Measurements from ENCODE around the gene SUB1. TPM values are rescaled to one million over a fixed set of nuclear protein-coding genes. Genes with fewer than 3 reads are reported as not detected.

The SUB1 gene
- total RNA-seq, 4 donors from 2014 or later = 128 to 174 (median 137) TPM

DNA sequence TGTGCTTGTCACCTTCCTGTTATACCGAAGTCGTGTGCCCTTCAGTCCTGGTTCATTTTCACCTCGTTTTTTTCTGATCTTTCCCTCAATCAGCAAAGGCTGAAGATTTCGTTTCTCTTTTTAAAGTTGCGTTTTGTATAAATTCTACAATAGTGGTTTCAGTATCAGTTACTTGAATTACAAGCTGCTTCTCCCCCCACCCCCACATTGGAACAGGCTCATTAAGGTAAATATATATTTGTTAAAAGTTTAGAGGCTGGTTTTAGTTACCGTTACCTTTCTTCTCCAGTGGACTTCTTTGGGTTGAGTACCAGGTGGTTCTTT, 881 bp downstream of the SUB1 start:
- Histone ChIP-seq H3K27me3 (no peaks in the 10 kb centered on the region), H3K4me1 (peaks cover 30% of the 10 kb centered on the region), H3K36me3 (peaks cover 13% of the 10 kb centered on the region), H3K4me3 (peak overlapping the region; percentile 72), H3K27ac (peak overlapping the region; percentile 97), H3K9me3 (no peaks in the 10 kb centered on the region)
- TF ChIP-seq POLR2AphosphoS5 (IDR thresholded peaks at IDR 0.05) = no peak
- no peak for TF ChIP-seq POLR2A (IDR thresholded peaks at IDR 0.05)
- no peak for TF ChIP-seq EP300 (IDR thresholded peaks at IDR 0.05)
- TF ChIP-seq, protein P1, sequence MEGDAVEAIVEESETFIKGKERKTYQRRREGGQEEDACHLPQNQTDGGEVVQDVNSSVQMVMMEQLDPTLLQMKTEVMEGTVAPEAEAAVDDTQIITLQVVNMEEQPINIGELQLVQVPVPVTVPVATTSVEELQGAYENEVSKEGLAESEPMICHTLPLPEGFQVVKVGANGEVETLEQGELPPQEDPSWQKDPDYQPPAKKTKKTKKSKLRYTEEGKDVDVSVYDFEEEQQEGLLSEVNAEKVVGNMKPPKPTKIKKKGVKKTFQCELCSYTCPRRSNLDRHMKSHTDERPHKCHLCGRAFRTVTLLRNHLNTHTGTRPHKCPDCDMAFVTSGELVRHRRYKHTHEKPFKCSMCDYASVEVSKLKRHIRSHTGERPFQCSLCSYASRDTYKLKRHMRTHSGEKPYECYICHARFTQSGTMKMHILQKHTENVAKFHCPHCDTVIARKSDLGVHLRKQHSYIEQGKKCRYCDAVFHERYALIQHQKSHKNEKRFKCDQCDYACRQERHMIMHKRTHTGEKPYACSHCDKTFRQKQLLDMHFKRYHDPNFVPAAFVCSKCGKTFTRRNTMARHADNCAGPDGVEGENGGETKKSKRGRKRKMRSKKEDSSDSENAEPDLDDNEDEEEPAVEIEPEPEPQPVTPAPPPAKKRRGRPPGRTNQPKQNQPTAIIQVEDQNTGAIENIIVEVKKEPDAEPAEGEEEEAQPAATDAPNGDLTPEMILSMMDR (IDR thresholded peaks at IDR 0.05) = no peak
- 1% methylated on average over 6 of the region's 6 CpGs for WGBS
- no peak for DNase-seq (ENCODE audit: low spot score in 2 of 2)

GRCh38 chr5:32587067-32587551, 1.8 kb downstream of the SUB1 start:
- 70% methylated on average over 6 of the region's 6 CpGs for WGBS

DNA sequence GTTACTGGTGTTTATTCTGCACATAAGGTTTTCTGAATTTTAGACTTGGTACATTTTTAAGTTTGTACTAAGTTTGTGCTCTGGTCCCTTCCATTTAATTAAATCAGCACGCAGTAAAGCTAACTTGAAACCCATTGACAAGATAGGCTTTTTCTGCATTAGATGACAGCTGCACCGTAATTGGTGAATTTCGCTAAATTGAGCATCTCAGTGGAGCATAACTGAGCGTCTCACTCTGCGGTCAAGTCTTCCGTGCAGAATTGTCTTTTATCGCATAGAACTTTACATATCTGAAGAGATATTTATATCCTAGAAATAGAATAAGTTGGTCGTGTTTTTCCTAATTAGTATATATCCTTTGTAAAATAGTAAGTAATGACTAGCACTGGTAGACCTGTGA, 4.1 kb downstream of the SUB1 start:
- Histone ChIP-seq H3K27me3 (no peaks in the 10 kb centered on the region), H3K4me3 (no peak overlapping the region), H3K9me3 (no peaks in the 10 kb centered on the region), H3K27ac (no peak overlapping the region), H3K36me3 (peaks cover 41% of the 10 kb centered on the region), H3K4me1 (peaks cover 27% of the 10 kb centered on the region)
- WGBS = 84% methylated on average over 8 of the region's 8 CpGs
- no peak for DNase-seq (ENCODE audit: low spot score in 2 of 2)
- TF ChIP-seq POLR2A (IDR thresholded peaks at IDR 0.05) (no peak), POLR2AphosphoS5 (IDR thresholded peaks at IDR 0.05) (no peak)
- TF ChIP-seq, protein P1 (IDR thresholded peaks at IDR 0.05) = no peak

More at GRCh38 chr5:32587067-32587551, 1.8 kb downstream of the SUB1 start:
- Histone ChIP-seq H3K4me3 (peak overlapping the region; percentile 72), H3K36me3 (peaks cover 20% of the 10 kb centered on the region), H3K27ac (no peak overlapping the region), H3K9me3 (no peaks in the 10 kb centered on the region), H3K27me3 (no peaks in the 10 kb centered on the region), H3K4me1 (peaks cover 30% of the 10 kb centered on the region)
- DNase-seq (ENCODE audit: low spot score in 2 of 2) = no peak
- TF ChIP-seq POLR2A (IDR thresholded peaks at IDR 0.05) (no peak), POLR2AphosphoS5 (IDR thresholded peaks at IDR 0.05) (no peak), EP300 (IDR thresholded peaks at IDR 0.05) (no peak)
- TF ChIP-seq, protein P1 (IDR thresholded peaks at IDR 0.05) = no peak

DNA sequence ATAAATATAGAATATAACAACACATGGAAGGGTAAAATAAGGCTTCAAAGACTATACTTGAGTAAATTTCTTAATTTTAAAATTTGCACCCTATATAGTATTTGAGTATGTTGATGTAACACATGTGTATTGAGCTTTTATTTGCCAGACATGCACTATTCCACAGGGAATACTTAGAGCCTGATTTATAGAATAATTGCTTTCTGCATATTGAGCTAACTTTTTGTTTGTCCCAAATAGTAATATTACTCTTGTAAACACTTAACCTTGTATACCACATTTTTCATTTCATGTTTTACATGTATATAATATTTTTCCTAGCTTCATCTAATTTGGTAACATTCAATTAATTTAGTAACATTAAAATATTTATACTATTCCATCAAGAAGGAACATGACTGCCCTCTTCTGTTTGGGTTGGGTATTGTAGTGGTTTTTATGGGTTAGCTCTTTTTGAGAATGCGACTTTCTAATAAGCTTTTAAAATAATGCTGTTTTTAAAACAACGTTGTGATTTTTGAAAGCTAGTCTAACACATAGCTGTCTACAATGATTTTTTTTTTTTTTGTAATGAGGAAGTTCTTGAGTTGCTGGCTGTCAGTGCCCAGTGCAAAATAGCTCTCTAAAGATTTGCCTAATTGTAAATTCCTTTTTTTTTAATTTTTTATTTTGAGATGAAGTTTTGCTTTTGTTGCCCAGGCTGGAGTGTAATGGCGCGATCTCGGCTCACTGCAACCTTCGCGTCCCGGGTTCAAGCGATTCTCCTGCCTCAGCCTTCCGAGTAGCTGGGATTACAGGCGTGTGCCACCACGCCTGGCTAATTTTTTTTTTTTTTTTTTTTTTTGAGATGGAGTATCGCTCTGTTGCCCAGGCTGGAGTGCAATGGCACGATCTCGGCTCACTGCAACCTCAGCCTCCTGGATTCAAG, 4.8 kb downstream of the SUB1 start:
- H3K4me3 ChIP-seq = no peak overlapping the region
- DNase-seq (ENCODE audit: low spot score in 2 of 2) = no peak
- no peaks in the 10 kb centered on the region for H3K27me3 ChIP-seq
- TF ChIP-seq, protein P1 (IDR thresholded peaks at IDR 0.05) = peak; percentile 68 to 69
- TF ChIP-seq POLR2A (IDR thresholded peaks at IDR 0.05) (no peak), EP300 (IDR thresholded peaks at IDR 0.05) (no peak), POLR2AphosphoS5 (IDR thresholded peaks at IDR 0.05) (no peak)
- no peak overlapping the region for H3K27ac ChIP-seq
- whole genome bisulfite sequencing = 83% methylated on average over 15 of the region's 15 CpGs
- H3K9me3 ChIP-seq = no peaks in the 10 kb centered on the region
- peaks cover 23% of the 10 kb centered on the region for H3K4me1 ChIP-seq
- peaks cover 49% of the 10 kb centered on the region for H3K36me3 ChIP-seq

- 80% methylated on average over 2 of the region's 2 CpGs for WGBS
- H3K36me3 ChIP-seq = peaks cover 73% of the 10 kb centered on the region
- TF ChIP-seq POLR2AphosphoS5 (IDR thresholded peaks at IDR 0.05) = no peak
- no peak for TF ChIP-seq EP300 (IDR thresholded peaks at IDR 0.05)
- TF ChIP-seq, protein P1 (IDR thresholded peaks at IDR 0.05) = no peak
- no peak for TF ChIP-seq POLR2A (IDR thresholded peaks at IDR 0.05)
Measured at GRCh38 chr5:32595118-32595517, 9.8 kb downstream of the SUB1 start.

More at GRCh38 chr5:32595118-32595517, 9.8 kb downstream of the SUB1 start:
- Histone ChIP-seq H3K4me3 (no peak overlapping the region), H3K27ac (no peak overlapping the region), H3K4me1 (peaks cover 9% of the 10 kb centered on the region), H3K9me3 (no peaks in the 10 kb centered on the region), H3K27me3 (no peaks in the 10 kb centered on the region)
- no peak for DNase-seq (ENCODE audit: low spot score in 2 of 2)
